ENCODE measurements around the gene GLUL. TPM values are rescaled to one million over a fixed set of nuclear protein-coding genes. Genes with fewer than 3 reads are reported as not detected.

Gene GLUL
- polyA plus RNA-seq, 2 of the 4 experiments (the other 2 are of a cell fraction), result 26.9 to 33.0 TPM

DNA sequence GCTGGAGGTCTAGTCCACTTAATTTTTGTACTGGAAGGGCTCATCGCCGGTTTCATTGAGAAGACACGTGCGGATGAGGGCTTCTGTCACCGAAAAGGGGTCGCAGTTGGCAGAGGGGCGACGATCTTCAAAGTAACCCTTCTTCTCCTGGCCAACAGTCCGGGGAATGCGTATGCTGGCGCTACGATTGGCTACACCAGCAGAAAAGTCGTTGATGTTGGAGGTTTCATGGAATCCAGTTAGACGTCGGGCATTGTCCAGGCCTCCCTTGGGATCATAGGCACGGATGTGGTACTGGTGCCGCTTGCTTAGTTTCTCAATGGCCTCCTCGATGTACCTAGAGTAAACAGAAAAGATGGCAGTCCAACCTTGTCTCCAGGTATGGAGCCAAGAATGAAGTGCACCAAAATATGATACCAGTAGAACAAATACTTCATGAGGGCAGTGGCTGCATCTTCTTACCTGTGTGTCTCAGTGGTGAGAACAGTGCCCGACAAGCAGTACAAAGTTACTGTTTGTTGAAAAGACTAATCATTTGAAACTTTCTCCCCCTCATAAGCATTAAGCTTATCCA is 7.1 kb downstream of the GLUL start (continued):
- no peak for TF ChIP-seq HOXB5 (CRISPR knock-in tag; IDR thresholded peaks at IDR 0.05)

- ChIA-PET POLR2A (no interaction called here), CTCF (interaction anchor here (0.8 to 2.8 kb wide), 2 partner anchors 12 to 299 kb away, joined by 3 to 13 read pairs; no protein-coding TSS in a partner anchor)
- FAIRE-seq, result no peak
- TF ChIP-seq NR3C1 (IDR thresholded peaks at IDR 0.05) (no peak), HOXB5 (CRISPR knock-in tag; IDR thresholded peaks at IDR 0.05) (no peak), E2F6 (IDR thresholded peaks at IDR 0.05; ENCODE audit: borderline replicate concordance, low read depth) (no peak), JUNB (IDR thresholded peaks at IDR 0.05) (no peak), SREBF2 (IDR thresholded peaks at IDR 0.05) (no peak), EHF (CRISPR knock-in tag; IDR thresholded peaks at IDR 0.05) (no peak), KDM1A (IDR thresholded peaks at IDR 0.05; ENCODE audit: low read depth) (no peak), ZC3H11A (IDR thresholded peaks at IDR 0.05) (no peak)
- TF ChIP-seq, protein P1, sequence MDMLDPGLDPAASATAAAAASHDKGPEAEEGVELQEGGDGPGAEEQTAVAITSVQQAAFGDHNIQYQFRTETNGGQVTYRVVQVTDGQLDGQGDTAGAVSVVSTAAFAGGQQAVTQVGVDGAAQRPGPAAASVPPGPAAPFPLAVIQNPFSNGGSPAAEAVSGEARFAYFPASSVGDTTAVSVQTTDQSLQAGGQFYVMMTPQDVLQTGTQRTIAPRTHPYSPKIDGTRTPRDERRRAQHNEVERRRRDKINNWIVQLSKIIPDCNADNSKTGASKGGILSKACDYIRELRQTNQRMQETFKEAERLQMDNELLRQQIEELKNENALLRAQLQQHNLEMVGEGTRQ (IDR thresholded peaks at IDR 0.05), result no peak
- TF ChIP-seq, protein P2, sequence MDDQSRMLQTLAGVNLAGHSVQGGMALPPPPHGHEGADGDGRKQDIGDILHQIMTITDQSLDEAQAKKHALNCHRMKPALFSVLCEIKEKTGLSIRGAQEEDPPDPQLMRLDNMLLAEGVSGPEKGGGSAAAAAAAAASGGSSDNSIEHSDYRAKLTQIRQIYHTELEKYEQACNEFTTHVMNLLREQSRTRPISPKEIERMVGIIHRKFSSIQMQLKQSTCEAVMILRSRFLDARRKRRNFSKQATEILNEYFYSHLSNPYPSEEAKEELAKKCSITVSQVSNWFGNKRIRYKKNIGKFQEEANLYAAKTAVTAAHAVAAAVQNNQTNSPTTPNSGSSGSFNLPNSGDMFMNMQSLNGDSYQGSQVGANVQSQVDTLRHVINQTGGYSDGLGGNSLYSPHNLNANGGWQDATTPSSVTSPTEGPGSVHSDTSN (IDR thresholded peaks at IDR 0.05), result no peak
- DNase-seq (ENCODE audit: low read depth in 1 of 2, low spot score in 1 of 2), result no peak
- Histone ChIP-seq H3K4me2 (no peak overlapping the region), H3K9me3 (no peaks in the 10 kb centered on the region), H3K27ac (no peak overlapping the region), H3K4me1 (no peaks in the 10 kb centered on the region), H3K4me3 (no peak overlapping the region)
- WGBS (ENCODE audit: missing lambda C conversion rate), result 72% methylated on average over 7 of the region's 7 CpGs
- ATAC-seq, result no peak
Measured at GRCh38 chr1:182383934-182384333, 7.7 kb downstream of the GLUL start.

DNA sequence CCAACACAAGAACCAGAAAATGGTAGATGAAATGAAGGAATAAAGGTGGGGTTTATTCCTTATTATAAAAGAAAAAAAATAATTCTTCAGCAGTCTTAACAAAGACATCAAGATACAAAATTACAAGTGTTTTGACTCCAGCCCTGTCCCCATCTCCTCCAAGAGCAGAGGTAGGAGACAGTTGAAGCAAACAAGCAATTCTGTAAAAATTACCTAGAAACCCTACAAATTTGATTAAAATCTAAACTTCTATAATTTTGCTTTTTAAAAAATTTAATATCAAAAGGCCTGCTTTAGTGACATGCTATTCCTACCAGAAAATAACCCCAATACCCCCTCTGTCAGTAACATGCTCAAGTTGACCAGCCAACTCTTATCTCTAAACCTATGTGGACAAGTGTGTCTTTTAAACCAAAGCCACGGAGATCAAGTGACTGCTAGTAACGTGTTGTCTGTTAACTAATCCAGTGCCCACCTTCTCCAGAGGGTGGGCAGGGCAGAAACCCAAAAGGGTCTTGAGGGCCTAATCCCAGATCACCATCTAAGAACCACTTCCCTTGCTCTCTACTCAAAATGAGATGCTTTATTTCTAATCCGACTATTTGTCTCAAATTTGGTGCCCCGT is 8.4 kb downstream of the GLUL start:
- Histone ChIP-seq H3K9me3 (no peaks in the 10 kb centered on the region), H3K4me3 (no peak overlapping the region), H3K27ac (no peak overlapping the region), H3K4me1 (no peaks in the 10 kb centered on the region), H3K4me2 (no peak overlapping the region)
- ChIA-PET CTCF (interaction anchor here (1.1 to 2.8 kb wide), 2 partner anchors 13 to 240 kb away, joined by 3 to 13 read pairs; no protein-coding TSS in a partner anchor), POLR2A (no interaction called here)
- ATAC-seq (no peak), DNase-seq (ENCODE audit: low read depth in 1 of 2, low spot score in 1 of 2) (no peak), FAIRE-seq (no peak)
- 91% methylated on average over 4 of the region's 4 CpGs for WGBS (ENCODE audit: missing lambda C conversion rate)
- TF ChIP-seq ATOH8 (CRISPR knock-in tag; IDR thresholded peaks at IDR 0.05; ENCODE audit: low read depth) (no peak), HEYL (CRISPR knock-in tag; IDR thresholded peaks at IDR 0.05) (no peak), JUN (IDR thresholded peaks at IDR 0.05) (no peak), EHMT2 (IDR thresholded peaks at IDR 0.05; ENCODE audit: low read depth) (no peak)

DNA sequence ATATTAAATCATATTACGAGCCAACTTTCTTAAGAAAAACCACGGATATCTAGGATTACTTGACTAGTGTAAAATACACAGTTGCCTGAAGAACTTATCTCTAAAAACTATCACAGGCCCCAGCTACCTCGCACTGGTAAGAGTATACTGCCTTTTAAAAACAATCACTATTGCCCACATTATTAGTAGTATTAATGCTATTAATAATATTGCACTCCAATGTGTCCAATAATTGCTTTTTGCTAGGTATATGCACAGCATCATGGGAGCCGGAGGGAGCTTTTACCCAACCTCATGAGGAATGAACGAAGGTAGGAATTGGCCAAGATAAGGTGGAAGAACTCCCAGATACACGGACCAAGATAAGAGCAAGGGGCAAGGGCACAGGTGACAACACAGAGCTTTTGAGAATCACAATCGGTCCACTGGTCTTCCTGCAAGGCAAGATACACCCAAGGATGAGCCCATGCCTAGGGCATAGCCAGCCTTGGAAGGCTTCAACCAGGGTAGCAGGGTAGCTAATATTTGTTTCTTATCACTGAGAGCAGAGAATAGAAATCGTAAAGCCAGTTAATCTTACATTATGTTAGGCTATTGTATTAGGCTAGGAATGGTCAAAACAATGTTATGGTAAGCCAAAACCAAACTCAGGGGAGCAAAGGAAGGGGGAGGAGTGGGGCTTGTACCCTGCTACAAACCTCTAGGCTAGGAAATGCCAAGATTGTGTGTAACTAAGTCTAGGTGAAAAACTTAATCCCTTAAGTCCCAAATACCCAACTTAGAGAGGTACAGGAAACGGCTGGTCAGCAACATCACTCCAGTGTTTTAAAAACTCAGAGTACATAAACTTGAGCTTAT is 9.4 kb downstream of the GLUL start:
- H3K4me2 ChIP-seq, result no peak overlapping the region
- ChIA-PET CTCF (interaction anchor here (1.1 to 2.8 kb wide), 3 partner anchors 14 to 239 kb away, joined by 3 to 13 read pairs (median 3); no protein-coding TSS in a partner anchor), POLR2A (no interaction called here)
- H3K4me1 ChIP-seq, result no peaks in the 10 kb centered on the region
- H3K9me3 ChIP-seq, result no peaks in the 10 kb centered on the region
- no peak overlapping the region for H3K4me3 ChIP-seq
- ATAC-seq (no peak), DNase-seq (ENCODE audit: low read depth in 1 of 2, low spot score in 1 of 2) (no peak), FAIRE-seq (no peak)
- no peak overlapping the region for H3K27ac ChIP-seq
- 80% methylated on average over 9 of the region's 9 CpGs for WGBS (ENCODE audit: missing lambda C conversion rate)
- TF ChIP-seq FOSL2 (IDR thresholded peaks at IDR 0.05), result no peak
- TF ChIP-seq FOSL2 (CRISPR knock-in tag; IDR thresholded peaks at IDR 0.05), result no peak
- no peak for TF ChIP-seq SMC3 (IDR thresholded peaks at IDR 0.05)
- TF ChIP-seq HOXB5 (CRISPR knock-in tag; IDR thresholded peaks at IDR 0.05), result no peak
- TF ChIP-seq FOSB (CRISPR knock-in tag; IDR thresholded peaks at IDR 0.05), result no peak
- TF ChIP-seq MAFK (IDR thresholded peaks at IDR 0.05; ENCODE audit: partially characterized antibody), result no peak
- TF ChIP-seq, protein P2 (IDR thresholded peaks at IDR 0.05), result no peak
- TF ChIP-seq RNF2 (IDR thresholded peaks at IDR 0.05; ENCODE audit: borderline replicate concordance, low read depth), result no peak
- no peak for TF ChIP-seq MYC (IDR thresholded peaks at IDR 0.05; ENCODE audit: borderline replicate concordance, low read length)
